ENCODE data around the gene PSMD9. TPM values are rescaled to one million over a fixed set of nuclear protein-coding genes. Genes with fewer than 3 reads are reported as not detected.
A peak's percentile ranks its signal among the peaks of the same experiment; 100 is the strongest.

Gene PSMD9, protein sequence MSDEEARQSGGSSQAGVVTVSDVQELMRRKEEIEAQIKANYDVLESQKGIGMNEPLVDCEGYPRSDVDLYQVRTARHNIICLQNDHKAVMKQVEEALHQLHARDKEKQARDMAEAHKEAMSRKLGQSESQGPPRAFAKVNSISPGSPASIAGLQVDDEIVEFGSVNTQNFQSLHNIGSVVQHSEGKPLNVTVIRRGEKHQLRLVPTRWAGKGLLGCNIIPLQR
- 28.5 TPM for polyA plus RNA-seq (2013, experiment 1 of 2)
- polyA plus RNA-seq (2013, experiment 2 of 2): 27.3 TPM

DNA sequence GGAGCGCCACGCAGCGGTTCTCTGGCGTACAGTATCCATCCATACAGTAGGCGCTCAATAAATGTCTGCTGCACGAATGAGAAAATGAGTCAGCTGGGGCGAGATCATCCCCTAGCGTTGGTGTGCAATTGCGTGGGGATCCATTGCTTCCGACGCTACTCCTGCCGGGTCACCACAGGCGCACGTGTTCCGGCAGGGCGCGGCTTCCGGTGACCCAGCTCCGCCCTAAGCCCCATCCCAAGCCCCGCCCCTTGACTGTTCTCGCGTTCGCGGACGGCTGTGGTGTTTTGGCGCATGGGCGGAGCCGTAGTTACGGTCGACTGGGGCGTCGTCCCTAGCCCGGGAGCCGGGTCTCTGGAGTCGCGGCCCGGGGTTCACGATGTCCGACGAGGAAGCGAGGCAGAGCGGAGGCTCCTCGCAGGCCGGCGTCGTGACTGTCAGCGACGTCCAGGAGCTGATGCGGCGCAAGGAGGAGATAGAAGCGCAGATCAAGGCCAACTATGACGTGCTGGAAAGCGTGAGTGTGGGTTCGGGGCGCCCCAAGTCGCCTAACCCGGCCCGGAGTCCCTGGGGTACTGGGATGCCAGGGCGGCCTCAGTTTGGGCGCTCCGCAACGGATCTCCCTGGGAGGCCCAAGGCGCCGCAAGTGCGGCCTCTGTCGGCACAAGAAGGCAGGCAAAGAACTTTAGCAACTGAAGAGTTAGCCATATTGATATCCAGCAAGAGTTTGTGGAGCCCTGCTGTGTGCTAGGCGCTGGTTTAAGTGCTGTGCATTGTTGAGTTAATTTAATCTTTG is at the start of gene PSMD9:
Gene PSMD9, plus strand, starts transcription at position 313 of the 796 bp plus-strand sequence. Its CDS starts 67 bp downstream, at position 380.
- WGBS, 2 donors (ENCODE audit: extremely low coverage in 2 of 2, insufficient read length in 2 of 2, insufficient replicate concordance in 1 of 2): no CpG with 5 or more reads among the region's 67 CpGs
- Histone ChIP-seq H3K9ac (ENCODE audit: low read depth, low read length, poor library complexity) (peak within 1 kb of the TSS; percentile 99), H3K79me1 (ENCODE audit: low read depth, low read length) (peaks cover 3% of the 10 kb centered on the region), H2AK5ac (ENCODE audit: low read depth, low read length) (no peak within 1 kb of the TSS), H4K91ac (ENCODE audit: low read depth, low read length, poor library complexity) (no peak within 1 kb of the TSS), H2AFZ (ENCODE audit: low read length) (peak within 1 kb of the TSS; percentile 94), H3K14ac (ENCODE audit: low read length) (no peak within 1 kb of the TSS), H3K4me2 (ENCODE audit: insufficient read depth, low read length, poor library complexity, severe bottlenecking) (peak within 1 kb of the TSS; percentile 75), H2BK15ac (ENCODE audit: low read length) (no peak within 1 kb of the TSS), H3K36me3 (replicated peaks in 1 of 2; ENCODE audit: control insufficient read depth in 2 of 2, insufficient read depth in 2 of 2, low read length in 2 of 2) (peaks cover 0 to 15% of the 10 kb centered on the region in 2 donors), H4K8ac (ENCODE audit: low read depth, low read length) (peak within 1 kb of the TSS; percentile 43), H3K27me3 (ENCODE audit: control insufficient read depth in 3 of 3, insufficient read depth in 3 of 3, low read depth in 1 of 3, low read length in 3 of 3) (no peaks in the 10 kb centered on the region), H3K4me3 (ENCODE audit: low read length in 2 of 2) (peak within 1 kb of the TSS; percentile 82 to 91), H3K4ac (ENCODE audit: low read length) (no peak within 1 kb of the TSS), H3K9me3 (replicated peaks in 1 of 2; ENCODE audit: control insufficient read depth in 2 of 2, insufficient read depth in 1 of 2, low read depth in 1 of 2, low read length in 2 of 2) (no peaks in the 10 kb centered on the region), H3K27ac (replicated peaks; ENCODE audit: low read length) (peak within 1 kb of the TSS; percentile 88), H2BK12ac (ENCODE audit: low read length) (no peak within 1 kb of the TSS), H3K23ac (ENCODE audit: low read depth, low read length, poor library complexity) (peak within 1 kb of the TSS; percentile 83), H3K18ac (ENCODE audit: low read length) (peak within 1 kb of the TSS; percentile 97), H3K4me1 (ENCODE audit: control insufficient read depth in 2 of 2, insufficient read depth in 1 of 2, low read depth in 1 of 2, low read length in 2 of 2) (peaks cover 2 to 6% of the 10 kb centered on the region in 2 donors), H2BK120ac (ENCODE audit: low read depth, low read length) (no peak within 1 kb of the TSS), H2BK5ac (ENCODE audit: low read length) (peak within 1 kb of the TSS; percentile 21)
- peak; percentile 93 for DNase-seq (ENCODE audit: low spot score)

- H3K4ac ChIP-seq (ENCODE audit: low read length): peak overlapping the region; percentile 26
- peak overlapping the region; percentile 96 for H3K9ac ChIP-seq (ENCODE audit: low read depth, low read length, poor library complexity)
- peaks cover 0 to 2% of the 10 kb centered on the region in 2 donors for H3K4me1 ChIP-seq (ENCODE audit: control insufficient read depth in 2 of 2, insufficient read depth in 1 of 2, low read depth in 1 of 2, low read length in 2 of 2)
- H3K27me3 ChIP-seq (ENCODE audit: control insufficient read depth in 3 of 3, insufficient read depth in 3 of 3, low read depth in 1 of 3, low read length in 3 of 3): no peaks in the 10 kb centered on the region
- H4K91ac ChIP-seq (ENCODE audit: low read depth, low read length, poor library complexity): no peak overlapping the region
- H3K23ac ChIP-seq (ENCODE audit: low read depth, low read length, poor library complexity): peak overlapping the region; percentile 91
- peaks cover 0 to 1% of the 10 kb centered on the region in 2 donors for H3K9me3 ChIP-seq (replicated peaks in 1 of 2; ENCODE audit: control insufficient read depth in 2 of 2, insufficient read depth in 1 of 2, low read depth in 1 of 2, low read length in 2 of 2)
- H2AK5ac ChIP-seq (ENCODE audit: low read depth, low read length): peak overlapping the region; percentile 88
- peak; percentile 97 for DNase-seq (ENCODE audit: low spot score)
- H2BK120ac ChIP-seq (ENCODE audit: low read depth, low read length): no peak overlapping the region
- peak overlapping the region; percentile 79 for H2BK15ac ChIP-seq (ENCODE audit: low read length)
- peak overlapping the region; percentile 5 for H2BK5ac ChIP-seq (ENCODE audit: low read length)
- peak overlapping the region; percentile 93 for H2AFZ ChIP-seq (ENCODE audit: low read length)
- H3K27ac ChIP-seq (replicated peaks; ENCODE audit: low read length): peak overlapping the region; percentile 37
- peak overlapping the region; percentile 84 for H3K14ac ChIP-seq (ENCODE audit: low read length)
- H3K4me2 ChIP-seq (ENCODE audit: insufficient read depth, low read length, poor library complexity, severe bottlenecking): peak overlapping the region; percentile 99
- H3K4me3 ChIP-seq (ENCODE audit: low read length in 2 of 2): peak overlapping the region; percentile 62 to 90
- peak overlapping the region; percentile 87 for H4K8ac ChIP-seq (ENCODE audit: low read depth, low read length)
- no peaks in the 10 kb centered on the region for H3K79me1 ChIP-seq (ENCODE audit: low read depth, low read length)
- peak overlapping the region; percentile 98 for H3K18ac ChIP-seq (ENCODE audit: low read length)
- peak overlapping the region; percentile 24 for H2BK12ac ChIP-seq (ENCODE audit: low read length)
- no peaks in the 10 kb centered on the region for H3K36me3 ChIP-seq (replicated peaks in 1 of 2; ENCODE audit: control insufficient read depth in 2 of 2, insufficient read depth in 2 of 2, low read length in 2 of 2)
- WGBS, 2 donors (ENCODE audit: extremely low coverage in 2 of 2, insufficient read length in 2 of 2, insufficient replicate concordance in 1 of 2): no CpG with 5 or more reads among the region's 53 CpGs
Measured at GRCh38 chr12:121839106-121839992, 49.2 kb upstream of the PSMD9 start.

GRCh38 chr12:121839993-121840761 is 48.4 kb upstream of the PSMD9 start:
- H3K18ac ChIP-seq (ENCODE audit: low read length): peak overlapping the region; percentile 98
- H3K9ac ChIP-seq (ENCODE audit: low read depth, low read length, poor library complexity): peak overlapping the region; percentile 96
- peak overlapping the region; percentile 62 to 90 for H3K4me3 ChIP-seq (ENCODE audit: low read length in 2 of 2)
- H2AK5ac ChIP-seq (ENCODE audit: low read depth, low read length): peak overlapping the region; percentile 81
- H3K4me1 ChIP-seq (ENCODE audit: control insufficient read depth in 2 of 2, insufficient read depth in 1 of 2, low read depth in 1 of 2, low read length in 2 of 2): peaks cover 0 to 2% of the 10 kb centered on the region in 2 donors
- peak overlapping the region; percentile 80 for H3K23ac ChIP-seq (ENCODE audit: low read depth, low read length, poor library complexity)
- H3K27ac ChIP-seq (replicated peaks; ENCODE audit: low read length): no peak overlapping the region
- no peak for DNase-seq (ENCODE audit: low spot score)
- H3K79me1 ChIP-seq (ENCODE audit: low read depth, low read length): no peaks in the 10 kb centered on the region
- H2BK15ac ChIP-seq (ENCODE audit: low read length): no peak overlapping the region
- H4K91ac ChIP-seq (ENCODE audit: low read depth, low read length, poor library complexity): no peak overlapping the region
- no CpG with 5 or more reads among the region's 24 CpGs for WGBS, 2 donors (ENCODE audit: extremely low coverage in 2 of 2, insufficient read length in 2 of 2, insufficient replicate concordance in 1 of 2)
- H3K4ac ChIP-seq (ENCODE audit: low read length): peak overlapping the region; percentile 26
- no peak overlapping the region for H3K14ac ChIP-seq (ENCODE audit: low read length)
- no peaks in the 10 kb centered on the region for H3K36me3 ChIP-seq (replicated peaks in 1 of 2; ENCODE audit: control insufficient read depth in 2 of 2, insufficient read depth in 2 of 2, low read length in 2 of 2)
- H3K4me2 ChIP-seq (ENCODE audit: insufficient read depth, low read length, poor library complexity, severe bottlenecking): peak overlapping the region; percentile 99
- H2BK12ac ChIP-seq (ENCODE audit: low read length): no peak overlapping the region
- peak overlapping the region; percentile 93 for H2AFZ ChIP-seq (ENCODE audit: low read length)
- no peak overlapping the region for H2BK5ac ChIP-seq (ENCODE audit: low read length)
- H4K8ac ChIP-seq (ENCODE audit: low read depth, low read length): peak overlapping the region; percentile 87
- peaks cover 0 to 1% of the 10 kb centered on the region in 2 donors for H3K9me3 ChIP-seq (replicated peaks in 1 of 2; ENCODE audit: control insufficient read depth in 2 of 2, insufficient read depth in 1 of 2, low read depth in 1 of 2, low read length in 2 of 2)
- H3K27me3 ChIP-seq (ENCODE audit: control insufficient read depth in 3 of 3, insufficient read depth in 3 of 3, low read depth in 1 of 3, low read length in 3 of 3): no peaks in the 10 kb centered on the region
- H2BK120ac ChIP-seq (ENCODE audit: low read depth, low read length): no peak overlapping the region

All from neuronal stem cell (in vitro differentiated cells).